Activated B cell treated with CpG ODN at 0.5 μM for 24 hours (primary cell): Measurements from ENCODE around the gene ZFAND2A. TPM values are rescaled to one million over a fixed set of nuclear protein-coding genes. Genes with fewer than 3 reads are reported as not detected.
A peak's percentile ranks its signal among the peaks of the same experiment; 100 is the strongest.

ENCODE experiments used
- ATAC-seq: fragments of 200-7000 bp; cut with Tn5 transposase; one replicate; pipeline ENCODE4 v1.10.0; 2021; ENCODE audit warnings: low read depth, mild to moderate bottlenecking, moderate library complexity
- CTCF ChIA-PET: fragments of 350-600 bp; sonication (Branson Sonifier 250); formaldehyde crosslinking; loops from one replicate; lab custom pipeline; 2021; ENCODE audit warnings: antibody characterized with exemption; lab: Charles Lee
- POLR2A ChIA-PET: fragments of 350-600 bp; sonication (Branson Sonifier 250); formaldehyde crosslinking; loops from one replicate; lab custom pipeline; 2021; ENCODE audit warnings: antibody characterized with exemption; lab: Charles Lee
- DNase-seq: peaks from one replicate; pipeline ENCODE4 v3.0.0; 2022
- H3K27ac Mint-ChIP-seq: one replicate; pipeline ENCODE4 v1.8.0; 2020; ENCODE audit warnings: mixed read lengths
- H3K27me3 Mint-ChIP-seq: one replicate; pipeline ENCODE4 v1.8.0; 2021; ENCODE audit warnings: mixed read lengths
- H3K36me3 Mint-ChIP-seq: one replicate; pipeline ENCODE4 v1.8.0; 2021; ENCODE audit warnings: low read depth, mixed read lengths
- H3K4me1 Mint-ChIP-seq: one replicate; pipeline ENCODE4 v1.8.0; 2021; ENCODE audit warnings: mixed read lengths
- H3K4me3 Mint-ChIP-seq: one replicate; pipeline ENCODE4 v1.8.0; 2020; ENCODE audit warnings: mild to moderate bottlenecking, mixed read lengths
- H3K9me3 Mint-ChIP-seq: one replicate; pipeline ENCODE4 v1.8.0; 2020; ENCODE audit warnings: mixed read lengths
- intact Hi-C: fragments of 100-400 bp; cut with micrococcal nuclease; formaldehyde crosslinking; loops from one replicate; pipeline ENCODE4 v1.15.1; 2024
- total RNA-seq: library from RNA; stranded (reverse); gene quantifications from 2 replicates; pipeline ENCODE4 v1.2.3, GENCODE V29; 2022
- TF ChIP-seq, protein P1 (sequence below): fragments of 200-600 bp; IDR thresholded peaks from one replicate; pipeline ENCODE4 v1.8.0; 2022; ENCODE audit warnings: antibody characterized with exemption, mild to moderate bottlenecking

Gene ZFAND2A
- total RNA-seq, 1 donor from 2014 or later = 21.6 TPM

DNA sequence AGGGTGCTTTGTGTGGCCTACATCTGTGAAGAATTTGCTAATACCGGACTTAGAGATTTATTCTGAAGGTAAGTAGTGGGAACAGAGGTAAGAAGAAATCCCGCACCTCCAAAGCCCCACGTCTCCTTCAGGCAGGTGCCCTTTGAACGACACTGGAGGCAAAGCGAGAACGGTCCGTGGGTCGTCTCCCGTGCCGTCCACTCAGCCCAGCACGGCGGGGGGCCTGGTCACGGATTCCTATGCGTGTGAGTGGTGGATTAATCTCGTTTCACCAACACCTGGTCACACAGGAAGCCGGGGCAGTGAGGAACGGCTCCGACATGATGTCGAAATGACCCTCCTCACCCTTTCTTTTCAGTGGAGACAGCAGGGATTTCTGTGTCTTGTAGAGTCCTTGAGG is 21.0 kb upstream of the ZFAND2A start:
- intact Hi-C loops = no loop called here
- ATAC-seq (no peak), DNase-seq (no peak)
- H3K9me3 Mint-ChIP-seq = no peaks in the 10 kb centered on the region
- H3K27me3 Mint-ChIP-seq = peaks cover 37% of the 10 kb centered on the region
- no peaks in the 10 kb centered on the region for H3K36me3 Mint-ChIP-seq
- ChIA-PET POLR2A (no interaction called here), CTCF (no interaction called here)
- no peak overlapping the region for H3K27ac Mint-ChIP-seq
- TF ChIP-seq, protein P1, sequence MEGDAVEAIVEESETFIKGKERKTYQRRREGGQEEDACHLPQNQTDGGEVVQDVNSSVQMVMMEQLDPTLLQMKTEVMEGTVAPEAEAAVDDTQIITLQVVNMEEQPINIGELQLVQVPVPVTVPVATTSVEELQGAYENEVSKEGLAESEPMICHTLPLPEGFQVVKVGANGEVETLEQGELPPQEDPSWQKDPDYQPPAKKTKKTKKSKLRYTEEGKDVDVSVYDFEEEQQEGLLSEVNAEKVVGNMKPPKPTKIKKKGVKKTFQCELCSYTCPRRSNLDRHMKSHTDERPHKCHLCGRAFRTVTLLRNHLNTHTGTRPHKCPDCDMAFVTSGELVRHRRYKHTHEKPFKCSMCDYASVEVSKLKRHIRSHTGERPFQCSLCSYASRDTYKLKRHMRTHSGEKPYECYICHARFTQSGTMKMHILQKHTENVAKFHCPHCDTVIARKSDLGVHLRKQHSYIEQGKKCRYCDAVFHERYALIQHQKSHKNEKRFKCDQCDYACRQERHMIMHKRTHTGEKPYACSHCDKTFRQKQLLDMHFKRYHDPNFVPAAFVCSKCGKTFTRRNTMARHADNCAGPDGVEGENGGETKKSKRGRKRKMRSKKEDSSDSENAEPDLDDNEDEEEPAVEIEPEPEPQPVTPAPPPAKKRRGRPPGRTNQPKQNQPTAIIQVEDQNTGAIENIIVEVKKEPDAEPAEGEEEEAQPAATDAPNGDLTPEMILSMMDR = no peak
- no peak overlapping the region for H3K4me3 Mint-ChIP-seq
- H3K4me1 Mint-ChIP-seq = peaks cover 16% of the 10 kb centered on the region

GRCh38 chr7:1176891-1177373 is 16.9 kb upstream of the ZFAND2A start:
- POLR2A ChIA-PET = interaction anchor here (0.6 to 1.5 kb wide), 4 partner anchors 38 to 270 kb away, joined by 3 to 9 read pairs (median 4); no protein-coding TSS in a partner anchor
- Mint-ChIP-seq H3K36me3 (no peaks in the 10 kb centered on the region), H3K4me3 (no peak overlapping the region), H3K4me1 (peaks cover 11% of the 10 kb centered on the region), H3K27ac (no peak overlapping the region), H3K9me3 (peaks cover 1% of the 10 kb centered on the region), H3K27me3 (peaks cover 22% of the 10 kb centered on the region)
- intact Hi-C loops = loop anchor here (1.0 to 5.0 kb wide), 5 partner anchors 35 to 269 kb away; no protein-coding TSS in a partner anchor
- peak; percentile 78 for ATAC-seq
- DNase-seq = peak; percentile 71
- CTCF ChIA-PET = interaction anchor here (0.9 to 3.2 kb wide), 14 partner anchors 9 to 268 kb away, joined by 3 to 59 read pairs (median 6); partner anchors contain the start of gene ZFAND2A
- TF ChIP-seq, protein P1 = no peak

- peaks cover 11% of the 10 kb centered on the region for H3K4me1 Mint-ChIP-seq
- H3K36me3 Mint-ChIP-seq = no peaks in the 10 kb centered on the region
- TF ChIP-seq, protein P1 = peak; percentile 78
- ChIA-PET POLR2A (interaction anchor here (1.0 to 1.5 kb wide), 4 partner anchors 37 to 201 kb away, joined by 3 to 4 read pairs (median 4); partner anchors contain the start of gene COX19), CTCF (interaction anchor here (0.6 to 3.2 kb wide), 21 partner anchors 10 to 363 kb away, joined by 3 to 59 read pairs (median 5); partner anchors contain the start of gene ZFAND2A)
- DNase-seq = peak; percentile 85
- H3K27me3 Mint-ChIP-seq = peaks cover 15% of the 10 kb centered on the region
- peak; percentile 80 for ATAC-seq
- H3K4me3 Mint-ChIP-seq = peak overlapping the region; percentile 11
- H3K9me3 Mint-ChIP-seq = peaks cover 2% of the 10 kb centered on the region
- no peak overlapping the region for H3K27ac Mint-ChIP-seq
- intact Hi-C loops = loop anchor here (1.0 to 5.0 kb wide), 5 partner anchors 34 to 268 kb away; no protein-coding TSS in a partner anchor
These were observed 16.2 kb upstream of the ZFAND2A start for GRCh38 chr7:1175967-1176851.

DNA sequence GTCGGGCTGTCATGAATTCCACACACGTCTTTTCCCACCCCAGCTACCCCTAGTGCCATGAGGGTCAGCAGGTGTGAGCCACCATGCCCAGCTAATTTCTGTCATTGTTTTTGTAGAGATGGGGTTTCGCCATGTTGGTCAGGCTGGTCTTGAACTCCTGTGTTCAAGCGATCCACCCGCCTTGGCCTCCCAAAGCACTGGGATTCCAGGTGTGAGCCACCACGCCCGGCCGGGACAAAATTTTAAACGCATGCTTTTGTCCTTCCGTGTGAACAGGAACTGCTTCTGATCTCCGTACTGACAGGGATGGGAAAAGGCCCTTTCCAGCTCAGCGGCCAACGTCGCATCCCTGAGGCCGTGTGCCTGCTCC is 15.6 kb upstream of the ZFAND2A start:
- ChIA-PET CTCF (interaction anchor here (0.6 to 3.2 kb wide), 14 partner anchors 15 to 363 kb away, joined by 3 to 59 read pairs (median 4); partner anchors contain the start of gene ZFAND2A), POLR2A (interaction anchor here (1.0 to 1.5 kb wide), 3 partner anchors 109 to 201 kb away, joined by 3 to 4 read pairs (median 3); partner anchors contain the start of gene COX19)
- H3K36me3 Mint-ChIP-seq = no peaks in the 10 kb centered on the region
- ATAC-seq (no peak), DNase-seq (no peak)
- no peak overlapping the region for H3K4me3 Mint-ChIP-seq
- H3K9me3 Mint-ChIP-seq = peaks cover 2% of the 10 kb centered on the region
- H3K27ac Mint-ChIP-seq = no peak overlapping the region
- TF ChIP-seq, protein P1 = no peak
- peaks cover 15% of the 10 kb centered on the region for H3K27me3 Mint-ChIP-seq
- intact Hi-C loops = loop anchor here (5.0 kb wide), 2 partner anchors 33 to 108 kb away; no protein-coding TSS in a partner anchor
- H3K4me1 Mint-ChIP-seq = peaks cover 17% of the 10 kb centered on the region
